ENCODE measurements around the gene HSPG2.
"Not testable (repeated sequence)": the region's sequence is repeated elsewhere in the genome, so short reads cannot be mapped to it uniquely, and the experiment has no call there.

HSPG2 gene

DNA sequence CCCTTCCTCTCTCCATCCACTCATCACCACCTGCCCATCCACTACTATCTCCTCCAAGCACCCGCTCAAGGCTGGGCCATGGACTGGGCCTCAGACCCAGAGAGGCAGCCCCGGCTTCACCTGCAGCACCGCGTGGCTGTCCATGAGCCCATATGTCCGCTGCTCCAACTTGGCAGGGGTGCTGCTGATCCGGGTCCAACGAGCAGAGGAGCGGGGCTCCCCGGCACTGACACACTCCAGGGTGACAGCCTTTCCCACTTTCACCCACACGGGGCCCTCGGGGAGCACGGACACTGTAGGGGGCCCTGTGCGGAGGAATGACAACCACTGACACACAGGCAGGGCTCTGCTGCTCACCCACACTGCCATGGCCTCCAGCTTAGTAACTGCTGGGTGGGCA is 96.1 kb downstream of the HSPG2 start:
- no peak for DNase-seq

DNA sequence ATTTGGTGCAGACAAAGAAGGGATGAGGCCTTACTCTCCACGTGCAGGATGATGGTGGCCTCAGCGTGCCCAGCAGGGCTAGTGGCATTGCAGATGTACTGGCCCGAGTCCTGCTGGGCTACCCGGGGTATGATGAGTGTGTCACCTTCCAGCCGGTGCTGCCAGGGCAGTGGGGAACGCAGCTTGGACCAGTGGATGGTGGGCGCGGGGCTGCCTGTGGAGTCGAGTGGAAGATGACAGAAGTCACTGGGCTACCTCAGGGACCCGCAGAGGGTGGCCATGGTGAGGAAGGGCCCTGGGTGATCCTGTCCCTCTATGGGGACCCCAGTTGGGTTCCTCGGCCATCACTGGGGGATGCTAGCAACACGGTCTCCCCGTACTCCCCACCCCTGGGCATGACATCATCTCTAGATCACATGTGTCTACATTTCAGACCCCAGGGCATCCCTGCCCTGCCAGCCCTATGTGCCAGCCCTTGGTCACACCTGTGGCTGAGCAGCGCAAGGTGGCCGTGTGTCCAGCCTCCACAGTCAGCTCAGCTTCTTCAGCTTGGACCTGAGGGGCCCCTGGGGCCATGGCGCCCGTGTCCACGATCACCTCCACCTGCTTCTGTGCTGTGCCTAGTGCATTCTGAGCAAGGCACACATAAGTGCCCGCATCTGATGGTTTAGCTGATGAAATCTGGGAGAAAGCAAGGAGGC is 97.6 kb downstream of the HSPG2 start:
- DNase-seq: no peak

DNA sequence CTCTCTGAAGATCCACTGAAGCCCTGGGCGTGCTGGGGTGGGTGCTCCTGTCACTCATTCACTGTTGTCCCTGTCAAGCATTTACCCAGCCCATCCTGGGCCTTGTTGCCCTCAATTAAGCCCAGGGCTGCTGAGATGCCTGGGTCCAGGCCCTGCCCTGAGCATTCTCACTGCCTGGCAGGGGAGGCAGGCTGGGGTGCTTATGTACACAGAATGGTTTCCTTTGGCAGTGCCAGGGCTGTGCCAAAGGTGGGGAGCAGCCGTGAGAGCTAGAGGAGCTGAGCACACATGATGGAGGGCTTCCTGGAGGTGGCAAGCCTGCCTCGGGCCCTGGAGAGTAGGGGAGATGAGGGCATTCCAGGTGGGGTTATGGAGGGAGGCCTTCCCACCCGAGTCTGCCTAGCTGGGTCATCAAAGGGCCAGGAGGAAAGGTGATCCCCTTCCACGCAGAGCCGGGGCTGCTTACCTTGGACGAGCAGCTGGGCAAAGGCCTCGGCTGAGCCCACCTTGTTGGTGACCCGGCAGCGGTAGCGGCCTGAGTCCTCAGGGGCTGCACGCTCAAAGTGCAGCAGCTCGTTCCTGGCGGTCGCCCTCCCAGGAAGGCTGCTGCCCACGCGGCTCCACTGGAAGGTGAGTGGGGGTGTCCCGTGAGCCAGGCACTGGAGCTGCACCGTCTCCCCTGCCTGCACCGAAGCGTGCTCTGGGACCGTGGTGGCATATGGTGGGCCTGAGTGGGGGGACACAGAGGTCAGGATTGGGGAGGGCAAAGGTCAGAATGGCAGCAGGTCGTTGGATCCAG is 98.6 kb downstream of the HSPG2 start:
- DNase-seq: no peak

DNA sequence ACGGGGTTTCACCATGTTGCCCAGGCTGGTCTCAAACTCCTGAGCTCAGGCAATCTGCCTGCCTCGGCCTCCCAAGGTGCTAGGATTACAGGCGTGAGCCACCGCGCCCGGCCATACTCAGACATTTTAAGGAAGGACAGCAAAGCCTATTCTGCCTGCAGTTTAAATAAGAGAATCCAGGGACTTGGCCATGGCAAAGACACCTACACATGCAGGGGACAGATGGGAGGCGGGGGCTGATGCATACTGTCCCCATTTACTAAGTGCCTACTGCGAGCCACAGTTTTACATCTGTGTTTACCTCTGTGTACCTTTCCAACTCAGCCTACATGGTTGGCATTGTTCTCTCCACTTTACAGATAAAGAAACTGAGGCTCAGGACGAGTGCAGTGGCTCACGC is 99.6 kb downstream of the HSPG2 start:
- no peak for DNase-seq

DNA sequence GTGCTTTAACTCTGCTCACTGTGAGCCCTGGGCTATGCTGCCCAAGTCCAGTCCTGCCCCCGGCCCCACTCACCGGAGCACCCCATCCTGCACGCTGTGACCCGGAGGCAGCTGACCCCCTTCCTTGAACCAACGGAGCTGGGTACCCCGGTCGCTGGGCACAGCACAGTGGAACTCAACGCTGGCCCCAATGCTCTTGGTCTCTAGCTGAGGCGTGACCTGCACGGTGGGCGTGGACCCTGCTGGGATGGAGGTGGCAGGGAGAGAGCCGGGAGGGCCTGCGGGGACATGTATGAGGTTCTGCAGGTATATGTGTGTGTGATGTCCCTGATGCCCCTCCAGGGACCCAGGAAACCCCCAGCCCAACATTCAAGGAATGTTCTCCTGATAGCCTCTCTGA is 100.4 kb downstream of the HSPG2 start:
- no peak for DNase-seq

DNA sequence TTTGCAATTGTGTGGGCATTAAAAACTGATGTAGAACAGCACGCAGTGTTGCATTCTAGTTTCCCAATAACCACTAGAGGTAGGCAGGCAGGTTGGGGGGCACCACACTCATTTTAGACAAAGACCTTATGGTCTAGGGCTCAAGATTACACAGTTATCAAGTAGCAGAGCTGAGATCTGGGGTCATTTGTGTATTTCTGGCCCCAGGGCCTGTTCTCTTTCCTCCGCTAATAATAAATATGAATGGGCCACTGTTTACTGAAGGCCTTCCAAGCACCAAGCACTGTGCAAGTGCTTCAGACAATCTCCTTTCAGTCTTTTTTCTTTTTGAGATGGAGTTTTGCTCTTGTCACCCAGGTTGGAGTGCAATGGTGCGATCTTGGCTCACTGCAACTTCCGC is 101.1 kb downstream of the HSPG2 start:
- DNase-seq: no peak

DNA sequence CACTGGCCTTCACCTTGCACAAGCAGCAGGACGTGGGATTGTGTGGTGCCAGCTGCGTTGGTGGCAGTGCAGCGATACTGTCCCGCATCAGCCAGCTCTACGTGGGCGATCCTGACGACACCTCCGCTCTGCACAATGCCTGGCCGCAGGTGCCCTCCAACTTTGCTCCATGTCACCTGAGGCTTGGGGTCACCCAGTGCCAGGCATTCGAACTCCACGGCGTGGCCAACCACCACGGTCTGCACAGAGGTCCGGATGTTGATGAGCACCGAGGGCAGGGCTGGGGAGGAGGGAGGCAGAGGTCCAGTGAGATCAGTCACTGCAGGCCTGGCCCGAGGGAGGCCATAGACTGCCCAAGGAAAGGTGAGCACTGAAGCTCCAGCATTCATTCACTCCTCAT is 102.4 kb downstream of the HSPG2 start:
- no peak for DNase-seq

DNA sequence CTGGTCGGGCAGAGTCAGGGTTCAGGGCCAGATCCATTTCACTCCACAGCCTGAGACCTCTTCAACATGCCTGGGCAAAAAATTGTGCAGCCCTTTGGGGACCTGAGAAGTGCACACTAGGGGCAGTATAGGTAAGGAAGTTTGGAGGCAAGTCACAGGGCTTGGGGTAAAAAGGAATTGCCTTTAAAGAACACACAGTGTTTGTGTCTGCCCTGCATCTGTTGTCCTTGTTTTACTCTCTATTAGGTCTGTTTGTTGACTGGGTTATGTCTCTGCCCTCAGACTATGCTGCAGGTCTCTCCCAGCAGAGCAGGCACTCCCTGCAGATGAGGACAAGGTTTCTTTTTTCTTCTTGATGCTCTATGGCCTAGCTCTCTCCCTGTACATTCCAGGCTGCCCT is 103.0 kb downstream of the HSPG2 start:
- no peak for DNase-seq

DNA sequence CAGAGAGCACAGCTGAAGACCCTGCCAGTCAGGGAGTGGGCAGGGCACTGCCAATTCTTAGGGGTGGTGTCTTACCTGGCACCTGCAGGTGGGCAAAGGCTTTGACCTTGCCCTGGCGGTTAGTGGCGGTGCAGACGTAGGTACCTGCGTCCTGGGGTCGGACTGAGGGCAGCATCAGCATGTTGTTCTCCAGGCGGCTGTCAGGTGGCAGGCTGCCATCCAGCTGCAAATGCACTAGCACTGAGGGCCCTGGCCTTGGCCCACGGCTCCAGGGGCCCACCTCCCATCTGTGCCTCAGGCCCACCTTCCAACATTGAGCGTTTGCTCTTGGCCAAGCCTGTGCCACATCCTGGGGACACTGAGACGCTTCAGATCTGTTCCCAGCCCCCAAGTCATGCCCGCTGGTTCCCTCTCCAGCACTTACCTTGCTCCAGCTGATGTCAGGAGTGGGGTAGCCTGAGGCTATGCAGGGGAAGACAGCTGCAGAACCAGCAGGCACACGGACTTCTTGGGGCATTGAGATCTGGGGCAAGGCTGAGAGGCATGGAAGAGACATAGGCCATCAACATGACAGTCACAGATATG is 103.6 kb downstream of the HSPG2 start:
- DNase-seq: no peak

DNA sequence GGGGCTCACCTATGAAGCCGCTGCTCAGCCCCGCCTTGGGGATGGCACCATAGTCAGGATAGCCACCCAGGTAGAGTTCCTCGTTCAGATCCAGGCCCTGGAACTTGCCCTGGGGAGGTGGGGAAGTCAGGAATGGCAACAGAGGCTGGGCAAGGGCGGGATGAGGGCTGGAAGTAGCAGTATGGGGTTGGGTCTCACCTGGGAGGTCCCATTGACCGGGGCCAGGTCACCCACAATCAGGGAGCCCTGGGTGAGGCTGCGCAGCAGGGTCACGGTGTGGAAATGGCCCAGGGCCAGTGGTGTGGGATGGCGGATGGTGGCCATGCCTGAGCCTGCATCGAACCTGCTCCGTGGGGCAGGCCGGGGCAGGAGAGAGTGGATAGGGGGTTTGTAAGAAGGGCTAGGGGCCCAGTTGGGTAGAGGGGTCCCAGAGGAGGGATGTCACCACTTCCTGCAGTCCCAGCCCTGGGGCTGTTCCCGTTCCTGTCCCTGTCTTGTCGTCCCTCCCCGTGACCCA is 105.6 kb downstream of the HSPG2 start:
- DNase-seq: no peak

DNA sequence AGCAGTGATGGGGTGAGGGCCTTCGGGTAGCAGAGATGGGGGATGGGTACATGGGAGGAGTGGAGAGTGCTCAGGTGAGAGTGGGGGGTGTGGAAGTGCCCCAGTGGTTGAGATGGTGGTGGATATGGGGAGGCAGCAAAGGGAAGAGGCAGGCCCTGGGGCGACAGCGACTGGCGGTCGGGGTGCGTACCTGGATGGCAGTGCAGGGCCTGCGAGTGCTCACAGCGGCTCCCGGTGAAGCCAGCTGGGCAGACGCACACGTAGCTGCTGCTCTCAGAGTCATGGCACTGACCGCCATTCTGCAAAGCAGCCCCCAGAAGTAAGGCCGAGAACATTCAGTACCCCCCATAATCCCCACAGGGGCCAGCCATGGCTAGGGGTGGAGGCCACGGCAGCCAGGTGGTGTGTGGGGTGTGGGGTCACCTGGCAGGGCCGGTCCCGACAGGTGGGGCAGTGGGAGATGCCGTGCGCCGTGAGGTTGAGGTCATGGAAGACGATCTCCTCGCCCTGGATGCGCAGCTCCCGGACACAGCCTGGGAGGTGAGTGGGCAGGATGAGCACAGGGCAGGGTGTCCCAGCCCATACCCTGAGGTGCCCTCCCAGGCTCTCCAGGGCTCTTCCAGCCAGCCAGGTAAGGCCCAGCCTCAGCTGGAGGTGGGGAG is 106.2 kb downstream of the HSPG2 start:
- DNase-seq: no peak

DNA sequence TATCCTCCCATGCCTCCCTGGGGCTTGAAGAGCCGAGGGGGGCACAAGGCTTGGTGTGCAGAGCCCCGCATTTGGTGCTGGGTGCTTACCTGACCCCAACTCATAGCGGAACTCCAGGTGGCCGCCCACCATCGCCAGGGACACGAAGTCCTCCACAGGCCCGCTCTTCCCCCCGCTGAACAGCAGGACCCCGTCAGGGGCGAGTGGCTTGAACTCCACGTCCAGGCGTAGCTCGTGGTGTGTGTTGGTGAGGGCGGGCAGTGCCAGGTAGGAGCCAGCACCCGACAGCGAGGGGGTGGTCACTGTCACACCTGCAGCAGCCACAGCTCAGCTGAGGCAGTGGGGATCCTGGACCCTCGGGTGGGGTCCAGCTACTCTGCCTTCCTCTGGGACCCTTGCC is 107.8 kb downstream of the HSPG2 start:
- no peak for DNase-seq

DNA sequence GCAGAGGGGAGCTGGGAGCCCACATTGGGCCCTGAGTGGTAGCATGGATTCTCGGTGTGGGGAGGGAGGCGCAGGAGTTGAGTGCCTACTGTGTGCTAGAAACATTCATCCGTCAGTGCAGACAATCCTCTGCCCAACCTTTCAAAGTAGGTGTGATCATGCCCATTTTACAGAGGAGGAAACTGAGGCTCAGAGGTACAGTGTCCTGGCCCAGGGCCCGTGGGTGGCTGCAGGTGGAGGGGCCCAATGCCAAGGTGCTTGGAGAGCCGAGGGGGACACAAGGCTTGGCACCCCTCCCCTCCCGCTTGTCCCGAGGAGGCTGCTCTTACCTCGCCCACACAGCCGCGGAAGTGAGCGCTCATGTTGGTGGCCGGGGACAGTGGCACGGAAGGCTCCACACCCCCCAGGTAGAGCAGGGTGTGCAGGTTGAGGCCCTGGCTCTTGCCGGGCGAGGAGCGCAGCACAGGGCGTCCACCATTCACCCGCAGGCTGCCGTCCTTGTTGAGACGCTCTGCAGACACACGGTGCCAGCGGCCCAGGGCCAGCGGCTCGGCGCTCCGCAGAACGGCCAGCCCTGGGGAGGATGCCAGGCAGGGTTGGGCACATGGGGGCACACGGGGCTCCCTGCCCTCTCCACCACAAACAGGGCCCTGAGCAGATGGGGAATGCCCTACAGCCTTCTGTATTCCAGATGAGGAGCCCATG is 108.5 kb downstream of the HSPG2 start:
- no peak for DNase-seq

DNA sequence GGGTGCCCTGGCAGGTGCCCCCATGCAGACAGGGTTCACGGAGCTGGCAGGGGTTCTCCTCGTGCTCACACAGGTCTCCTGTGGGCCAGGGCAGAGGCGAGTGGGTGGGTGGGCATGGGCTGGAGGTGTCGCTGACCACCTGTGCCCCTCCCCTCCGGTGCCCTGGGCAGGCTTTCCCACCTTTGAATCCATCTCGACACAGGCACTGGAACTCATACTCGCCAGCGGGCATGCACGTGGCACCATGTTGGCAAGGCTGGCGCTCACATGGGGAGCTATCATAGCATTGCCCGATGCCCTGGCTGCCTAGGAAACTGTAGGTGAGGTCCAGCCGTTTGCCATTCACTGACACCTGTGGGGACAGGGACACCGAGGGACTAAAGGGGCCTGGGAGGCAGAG is 109.0 kb downstream of the HSPG2 start:
- no peak for DNase-seq

DNA sequence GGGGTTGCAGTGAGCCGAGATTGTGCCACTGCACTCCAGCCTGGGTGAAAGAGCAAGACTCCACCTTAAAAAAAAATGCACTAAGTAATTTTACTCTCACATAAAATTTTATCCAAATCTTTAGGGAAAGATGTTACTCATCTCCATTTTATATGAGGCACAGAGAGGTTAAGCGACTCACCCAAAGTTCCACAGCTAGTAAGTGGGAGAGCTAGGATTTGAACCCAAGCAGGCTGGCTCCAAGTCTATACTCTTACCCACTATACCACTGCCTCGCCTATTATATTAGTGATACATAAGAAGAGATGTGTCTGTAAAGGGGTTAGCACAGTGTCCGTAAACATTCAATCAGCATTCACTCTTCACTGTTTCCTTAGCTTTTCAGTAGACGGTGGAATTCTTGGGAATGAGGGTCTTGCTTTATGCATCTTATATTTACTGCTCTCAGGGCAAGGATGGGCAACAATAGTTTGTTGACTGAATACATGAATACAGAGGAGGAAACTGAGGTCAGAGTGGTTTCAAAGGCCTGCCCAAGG is 109.9 kb downstream of the HSPG2 start:
- no peak for DNase-seq

DNA sequence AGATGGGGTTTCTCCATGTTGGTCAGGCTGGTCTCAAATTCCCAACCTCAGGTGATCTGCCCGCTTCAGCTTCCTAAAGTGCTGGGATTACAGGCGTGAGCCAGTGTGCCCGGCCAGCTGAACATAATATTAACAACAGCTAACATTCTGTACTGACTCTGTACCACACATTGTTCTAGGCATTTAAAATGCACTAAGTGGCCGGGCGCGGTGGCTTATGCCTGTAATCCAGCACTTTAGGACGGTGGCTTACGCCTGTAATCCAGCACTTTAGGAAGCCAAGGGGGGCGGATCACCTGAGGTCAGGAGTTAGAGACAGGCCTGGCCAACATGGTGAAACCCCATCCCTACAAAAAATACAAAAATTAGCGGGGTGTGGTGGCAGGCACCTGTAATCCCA is 110.4 kb downstream of the HSPG2 start:
- DNase-seq: not testable (repeated sequence)

DNA sequence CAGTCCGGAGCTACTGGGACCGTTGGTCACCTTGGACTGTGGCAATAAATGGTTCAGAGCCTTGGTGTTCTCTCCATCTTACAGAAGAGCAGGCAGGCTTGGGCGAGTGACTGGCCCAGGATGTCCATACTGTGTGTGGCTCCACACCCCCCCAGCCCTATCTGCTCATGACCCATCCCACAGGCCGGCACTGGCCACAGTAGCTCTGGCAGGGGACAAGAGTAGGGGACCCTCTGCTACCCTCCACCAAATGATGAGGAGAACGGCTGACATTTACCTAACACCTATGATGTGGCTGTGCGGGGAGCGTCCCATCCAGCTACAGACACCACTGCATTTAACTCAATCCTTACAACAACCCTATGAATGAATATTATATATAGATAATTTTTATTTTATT is 111.7 kb downstream of the HSPG2 start:
- no peak for DNase-seq

DNA sequence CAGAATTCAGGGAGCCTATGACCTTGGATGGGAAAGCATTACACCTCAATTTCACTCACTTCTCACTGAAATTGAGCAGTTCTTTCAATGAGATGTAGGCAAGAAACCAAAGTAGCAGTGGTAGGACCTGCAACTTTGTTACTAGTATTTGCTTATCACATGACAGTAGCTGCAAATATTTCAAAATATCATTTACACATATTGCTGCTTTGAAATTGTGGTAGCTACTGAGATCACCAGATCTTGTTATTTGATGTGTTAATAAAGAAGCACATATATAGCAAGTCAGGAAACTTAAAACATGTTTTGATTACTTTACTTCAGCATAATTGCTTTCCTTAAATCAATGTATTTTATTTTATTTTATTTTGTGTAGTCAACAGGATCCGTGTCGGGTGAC is 112.2 kb downstream of the HSPG2 start:
- DNase-seq: no peak

DNA sequence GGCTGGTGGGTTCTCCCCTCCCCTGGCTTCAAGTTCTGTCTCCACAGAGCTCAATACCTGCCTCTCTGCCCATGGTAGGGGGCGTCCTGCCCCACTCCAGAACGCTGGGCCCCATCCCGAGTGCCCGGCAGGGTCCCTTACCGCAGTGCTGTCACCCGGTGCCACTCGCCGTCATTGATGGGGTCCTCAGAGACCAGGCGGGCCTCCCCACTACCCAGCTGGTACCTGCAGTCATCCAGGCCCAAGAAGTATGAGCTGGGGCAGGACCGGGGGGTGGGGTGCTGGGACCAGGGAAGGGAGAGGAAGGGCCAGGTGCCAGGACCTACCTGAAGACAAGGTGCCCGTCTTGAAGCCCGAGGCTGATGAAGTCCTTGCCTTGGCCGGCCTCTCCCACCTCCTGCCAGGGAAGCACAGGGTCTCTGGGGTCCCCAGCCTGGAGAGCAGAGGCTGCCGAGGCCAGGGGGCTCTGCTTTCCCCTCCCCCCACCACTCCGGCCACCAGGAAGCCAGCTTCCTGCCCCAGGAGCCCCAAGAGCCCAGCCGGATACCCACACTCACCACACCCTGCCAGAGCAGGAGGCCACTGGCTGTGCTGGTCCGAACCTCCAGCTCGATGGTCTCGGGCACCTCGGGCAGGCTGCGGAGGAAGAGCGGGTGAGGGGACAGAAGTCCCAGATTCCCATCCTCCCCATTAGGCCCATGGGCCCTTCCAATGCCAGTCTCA is 113.0 kb downstream of the HSPG2 start:
- no peak for DNase-seq

DNA sequence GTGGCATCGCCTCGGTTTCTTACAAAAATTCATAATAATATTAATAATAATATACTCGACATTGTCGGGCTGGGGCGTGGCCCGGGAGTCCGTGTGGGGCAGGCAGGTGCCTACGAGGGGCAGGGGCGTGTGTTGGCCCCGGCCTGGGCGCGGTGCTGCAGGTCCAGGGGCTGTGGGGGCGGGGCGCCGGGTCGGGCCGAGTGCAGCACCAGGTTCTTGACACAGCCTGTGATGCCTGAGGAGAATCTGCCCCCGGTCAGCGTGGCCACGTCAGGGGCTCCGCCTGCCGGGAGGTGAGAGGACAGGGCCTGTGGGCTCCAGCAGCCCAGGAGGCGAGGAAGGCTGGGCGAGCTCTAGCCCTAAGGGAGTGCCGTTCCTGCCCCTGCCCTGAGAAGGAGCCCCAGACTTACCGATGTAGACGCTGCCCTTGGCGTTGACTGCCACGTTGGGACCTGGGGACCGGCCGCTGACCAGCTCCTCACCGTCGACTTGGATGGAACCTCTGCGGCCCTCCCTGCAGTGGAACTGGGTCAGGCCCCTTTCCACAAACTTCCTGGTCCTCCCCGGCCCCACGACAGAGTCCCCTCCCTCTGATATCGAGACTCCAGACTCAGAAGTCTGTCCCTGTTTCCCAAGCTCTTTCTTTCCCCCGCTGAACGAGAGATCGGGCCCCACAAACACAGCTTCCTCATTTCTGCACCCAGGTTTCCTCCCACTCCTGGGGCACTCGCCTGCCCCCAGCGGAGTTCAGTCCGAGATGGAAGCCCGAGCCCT is 113.7 kb downstream of the HSPG2 start:
- no peak for DNase-seq

DNA sequence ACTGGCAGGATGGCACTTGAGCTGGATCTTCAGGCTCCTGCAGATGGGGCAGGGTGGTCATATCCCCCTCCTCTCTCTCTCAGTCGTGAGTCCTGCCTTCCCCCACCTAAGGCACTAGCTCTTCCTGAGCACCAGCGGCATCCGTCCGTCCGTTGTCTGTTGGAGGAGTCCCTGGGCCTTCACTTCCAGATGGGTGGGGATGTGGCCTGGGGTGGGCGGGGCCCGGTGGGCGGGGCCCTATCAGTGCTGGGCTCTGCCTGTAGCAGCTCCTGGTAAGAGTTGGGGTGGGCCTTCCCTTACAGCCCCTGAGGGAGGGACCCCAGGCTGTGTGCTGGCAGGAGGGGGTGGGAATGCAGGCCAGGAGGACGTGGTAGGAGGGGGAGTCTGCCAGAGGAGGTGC is 114.8 kb downstream of the HSPG2 start:
- DNase-seq: no peak

Measured in activated naive CD4-positive, alpha-beta T cell (primary cell).